HEK293 (cell line): Measurements from ENCODE around the gene ZNF521.

ENCODE experiments used
- ZFP3 ChIP-seq: fragments of 450-650 bp; formaldehyde crosslinking; IDR thresholded peaks from 2 replicates; pipeline ENCODE4 v1.5.1; 2016; ENCODE audit warnings: low read depth, missing biosample characterization, missing genetic modification characterization
- ZNF184 ChIP-seq: fragments of 450-650 bp; IDR thresholded peaks from 2 replicates; pipeline ENCODE4 v1.5.1; 2018; ENCODE audit warnings: missing biosample characterization, mild to moderate bottlenecking, missing genetic modification characterization
- ZNF548 ChIP-seq: fragments of 450-650 bp; formaldehyde crosslinking; IDR thresholded peaks from 2 replicates; pipeline ENCODE4 v1.5.1; 2016; ENCODE audit warnings: missing biosample characterization, missing genetic modification characterization
- ZNF561 ChIP-seq: fragments of 450-650 bp; IDR thresholded peaks from 2 replicates; pipeline ENCODE4 v1.5.1; 2018; ENCODE audit warnings: missing biosample characterization, missing genetic modification characterization, borderline replicate concordance
- ZNF624 ChIP-seq: fragments of 450-650 bp; formaldehyde crosslinking; IDR thresholded peaks from 2 replicates; pipeline ENCODE4 v1.5.1; 2017; ENCODE audit warnings: missing biosample characterization, missing genetic modification characterization
- ZNF654 ChIP-seq: fragments of 450-650 bp; formaldehyde crosslinking; IDR thresholded peaks from 2 replicates; pipeline ENCODE4 v1.5.1; 2016; ENCODE audit warnings: low read depth, missing biosample characterization, missing genetic modification characterization
- ZNF843 ChIP-seq: fragments of 450-650 bp; formaldehyde crosslinking; IDR thresholded peaks from 2 replicates; pipeline ENCODE4 v1.5.1; 2016; ENCODE audit warnings: missing biosample characterization, missing genetic modification characterization
- TF ChIP-seq, protein P1 (sequence below): fragments of 450-650 bp; formaldehyde crosslinking; IDR thresholded peaks from 2 replicates; pipeline ENCODE4 v1.5.1; 2016; ENCODE audit warnings: missing biosample characterization, missing genetic modification characterization

- TF ChIP-seq ZNF624 (tag by site-specific recombination) (no peak), ZNF654 (no peak), ZNF561 (tag by site-specific recombination) (no peak), ZNF843 (tag by site-specific recombination) (no peak), ZFP3 (tag by site-specific recombination) (no peak), ZNF548 (tag by site-specific recombination) (no peak), ZNF184 (tag by site-specific recombination) (no peak)
- TF ChIP-seq, protein P1, sequence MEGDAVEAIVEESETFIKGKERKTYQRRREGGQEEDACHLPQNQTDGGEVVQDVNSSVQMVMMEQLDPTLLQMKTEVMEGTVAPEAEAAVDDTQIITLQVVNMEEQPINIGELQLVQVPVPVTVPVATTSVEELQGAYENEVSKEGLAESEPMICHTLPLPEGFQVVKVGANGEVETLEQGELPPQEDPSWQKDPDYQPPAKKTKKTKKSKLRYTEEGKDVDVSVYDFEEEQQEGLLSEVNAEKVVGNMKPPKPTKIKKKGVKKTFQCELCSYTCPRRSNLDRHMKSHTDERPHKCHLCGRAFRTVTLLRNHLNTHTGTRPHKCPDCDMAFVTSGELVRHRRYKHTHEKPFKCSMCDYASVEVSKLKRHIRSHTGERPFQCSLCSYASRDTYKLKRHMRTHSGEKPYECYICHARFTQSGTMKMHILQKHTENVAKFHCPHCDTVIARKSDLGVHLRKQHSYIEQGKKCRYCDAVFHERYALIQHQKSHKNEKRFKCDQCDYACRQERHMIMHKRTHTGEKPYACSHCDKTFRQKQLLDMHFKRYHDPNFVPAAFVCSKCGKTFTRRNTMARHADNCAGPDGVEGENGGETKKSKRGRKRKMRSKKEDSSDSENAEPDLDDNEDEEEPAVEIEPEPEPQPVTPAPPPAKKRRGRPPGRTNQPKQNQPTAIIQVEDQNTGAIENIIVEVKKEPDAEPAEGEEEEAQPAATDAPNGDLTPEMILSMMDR (tag by site-specific recombination), result no peak
Measured at GRCh38 chr18:25237571-25238267, 114.2 kb downstream of the ZNF521 start.
